CD14-positive monocyte (primary cell): ENCODE data around the gene CALR. TPM values are rescaled to one million over a fixed set of nuclear protein-coding genes. Genes with fewer than 3 reads are reported as not detected.

Source experiments
- DNase-seq, 3 donors: peaks; one replicate each; pipeline ENCODE4 v3.0.0-alpha.2; 2011 to 2022
- H2AFZ ChIP-seq: 2 replicates; pipeline ENCODE4 v1.6.0; 2012; ENCODE audit warnings: mild to moderate bottlenecking, low read depth, low read length, inconsistent platforms; ENCODE audit not compliant: insufficient read depth, poor library complexity, severe bottlenecking
- H3K27ac ChIP-seq, 2 donors: 1 replicate in 1 of 2; 2 replicates in 1 of 2; pipeline ENCODE4 v1.5.1; 2012 to 2013; ENCODE audit warnings: low read length in 2 of 2, control low read depth in 1 of 2, inconsistent platforms in 1 of 2, low read depth in 1 of 2, mild to moderate bottlenecking in 1 of 2
- H3K27me3 ChIP-seq, 2 donors: one replicate each; pipeline versions ENCODE4 v1.6.0 to v1.6.1; 2011 to 2013; ENCODE audit warnings: low read length in 2 of 2; ENCODE audit not compliant: control insufficient read depth in 2 of 2, insufficient read depth in 2 of 2
- H3K36me3 ChIP-seq, 2 donors: replicated peaks in 1 of 2; 1 replicate in 1 of 2; 2 replicates in 1 of 2; pipeline versions ENCODE4 v1.5.1 to v1.6.1; 2012 to 2013; ENCODE audit warnings: low read length in 2 of 2, control low read depth in 1 of 2, inconsistent platforms in 1 of 2, mild to moderate bottlenecking in 1 of 2; ENCODE audit not compliant: insufficient read depth in 2 of 2, control insufficient read depth in 1 of 2
- H3K4me1 ChIP-seq, 2 donors: 1 replicate in 1 of 2; 2 replicates in 1 of 2; pipeline versions ENCODE4 v1.5.1 to v1.6.1; 2012 to 2013; ENCODE audit warnings: low read length in 2 of 2, control low read depth in 1 of 2, inconsistent platforms in 1 of 2, mild to moderate bottlenecking in 1 of 2, moderate library complexity in 1 of 2; ENCODE audit not compliant: insufficient read depth in 2 of 2, control insufficient read depth in 1 of 2
- H3K4me2 ChIP-seq: replicated peaks from 2 replicates; pipeline ENCODE3; 2012; ENCODE audit warnings: low read length, moderate library complexity, mild to moderate bottlenecking; ENCODE audit not compliant: poor library complexity, severe bottlenecking; ENCODE audit errors: extremely low read depth
- H3K4me3 ChIP-seq, 3 experiments: fragments of 200-600 bp in 1 of 3; sonication (generic) in 1 of 3; replicated peaks in 1 of 3; 1 replicate in 2 of 3; 2 replicates in 1 of 3; pipeline ENCODE4 v1.5.1; 2011 to 2013; ENCODE audit warnings: low read length in 3 of 3, mild to moderate bottlenecking in 3 of 3, control low read depth in 2 of 3, low read depth in 2 of 3, inconsistent platforms in 1 of 3, moderate library complexity in 1 of 3
- H3K79me2 ChIP-seq: 2 replicates; pipeline ENCODE4 v1.6.0; 2012; ENCODE audit warnings: mild to moderate bottlenecking, control low read depth, inconsistent platforms, low read length, moderate library complexity; ENCODE audit not compliant: insufficient read depth
- H3K9ac ChIP-seq: 2 replicates; pipeline ENCODE4 v1.6.0; 2017; ENCODE audit warnings: low read length, mild to moderate bottlenecking; ENCODE audit not compliant: insufficient read depth, poor library complexity, severe bottlenecking
- H3K9me3 ChIP-seq, 2 donors: replicated peaks in 1 of 2; 1 replicate in 1 of 2; 2 replicates in 1 of 2; pipeline versions ENCODE4 v1.5.1 to v1.6.1; 2012 to 2013; ENCODE audit warnings: low read length in 2 of 2, control low read depth in 1 of 2; ENCODE audit not compliant: control insufficient read depth in 1 of 2, insufficient read depth in 1 of 2
- H4K20me1 ChIP-seq: 2 replicates; pipeline ENCODE4 v1.6.0; 2012; ENCODE audit warnings: mild to moderate bottlenecking, low read length, control low read depth, moderate library complexity; ENCODE audit not compliant: insufficient read depth
- H3K27ac Mint-ChIP-seq, 7 donors: one replicate each; pipeline ENCODE4 v1.8.0; 2020; ENCODE audit warnings: mild to moderate bottlenecking in 7 of 7, mixed read lengths in 7 of 7, moderate library complexity in 6 of 7, inconsistent platforms in 2 of 7
- H3K27me3 Mint-ChIP-seq, 3 donors: one replicate each; pipeline ENCODE4 v1.8.0; 2021 to 2022; ENCODE audit warnings: low read depth in 3 of 3, mild to moderate bottlenecking in 3 of 3, mixed read lengths in 3 of 3, moderate library complexity in 3 of 3, inconsistent platforms in 1 of 3
- H3K36me3 Mint-ChIP-seq, 2 donors: one replicate each; pipeline ENCODE4 v1.8.0; 2020; ENCODE audit warnings: mixed read lengths in 2 of 2, inconsistent platforms in 1 of 2, mild to moderate bottlenecking in 1 of 2
- H3K4me1 Mint-ChIP-seq: one replicate; pipeline ENCODE4 v1.8.0; 2020; ENCODE audit warnings: mild to moderate bottlenecking, mixed read lengths
- H3K4me3 Mint-ChIP-seq, 2 donors: one replicate each; pipeline ENCODE4 v1.8.0; 2020; ENCODE audit warnings: mild to moderate bottlenecking in 2 of 2, mixed read lengths in 2 of 2, moderate library complexity in 1 of 2
- H3K9me3 Mint-ChIP-seq, 7 donors: one replicate each; pipeline ENCODE4 v1.8.0; 2020 to 2022; ENCODE audit warnings: mixed read lengths in 7 of 7, mild to moderate bottlenecking in 6 of 7, moderate library complexity in 6 of 7, inconsistent platforms in 2 of 7
- CTCF ChIP-seq: fragments of 200-600 bp; IDR thresholded peaks from one replicate; pipeline ENCODE4 v1.8.0; 2022; ENCODE audit warnings: antibody characterized with exemption, mild to moderate bottlenecking
- WGBS: methylation state at CpG from one replicate; pipeline ENCODE4 v1.1.5; 2013; ENCODE audit warnings: missing lambda C conversion rate; ENCODE audit not compliant: insufficient coverage; 5-methylcytosine and 5-hydroxymethylcytosine counted together
- intact Hi-C, 2 donors: fragments of 100-400 bp; cut with micrococcal nuclease; formaldehyde crosslinking; loops; one replicate each; pipeline versions ENCODE4 v1.15.0 to v1.15.1; 2023
- polyA plus RNA-seq, 3 donors: library from polyadenylated mRNA; depleted of rRNA in 1 of 3; unstranded in 2 of 3; stranded (reverse) in 1 of 3; fragments of 300-500 nt in 2 of 3; fragments of >200 nt in 1 of 3; fragmentation: Illumina TruSeq in 2 of 3; gene quantifications; 1 replicate in 2 of 3; 2 replicates in 1 of 3; pipeline ENCODE4 v1.2.3, GENCODE V29; 2012 to 2021

CALR gene
- polyA plus RNA-seq, 3 donors, result 109 to 441 (median 133) TPM

- Mint-ChIP-seq H3K36me3 (peaks cover 0 to 7% of the 10 kb centered on the region in 2 donors), H3K27ac (no peak overlapping the region), H3K4me1 (peaks cover 8% of the 10 kb centered on the region), H3K9me3 (peaks cover 0 to 3% (median 0%) of the 10 kb centered on the region in 7 donors), H3K4me3 (no peak overlapping the region), H3K27me3 (peaks cover 17 to 23% (median 21%) of the 10 kb centered on the region in 3 donors)
- Histone ChIP-seq H3K27me3 (peaks cover 0 to 9% of the 10 kb centered on the region in 2 donors), H3K4me1 (peaks cover 5 to 7% of the 10 kb centered on the region in 2 donors), H3K4me2 (no peak overlapping the region), H3K79me2 (no peaks in the 10 kb centered on the region), H3K27ac (no peak overlapping the region), H3K9me3 (peaks cover 0 to 4% of the 10 kb centered on the region in 2 donors), H3K36me3 (no peaks in the 10 kb centered on the region), H3K4me3 (no peak overlapping the region), H2AFZ (no peak overlapping the region), H4K20me1 (no peaks in the 10 kb centered on the region), H3K9ac (no peak overlapping the region)
- no peak for TF ChIP-seq CTCF
- DNase-seq, result no peak
- WGBS, result 83% methylated on average over 11 of the region's 22 CpGs
- intact Hi-C loops, result no loop called here
Measured at GRCh38 chr19:12990431-12990830, 52.0 kb downstream of the CALR start.

- H3K4me1 Mint-ChIP-seq, result peaks cover 6% of the 10 kb centered on the region
- no peak for DNase-seq
- no peak overlapping the region for H3K4me3 ChIP-seq
- no peak overlapping the region for H3K4me2 ChIP-seq
- peaks cover 17 to 25% (median 21%) of the 10 kb centered on the region in 3 donors for H3K27me3 Mint-ChIP-seq
- no peak overlapping the region for H3K27ac Mint-ChIP-seq
- H3K36me3 Mint-ChIP-seq, result peaks cover 0 to 7% of the 10 kb centered on the region in 2 donors
- H3K9ac ChIP-seq, result no peak overlapping the region
- no peaks in the 10 kb centered on the region for H3K79me2 ChIP-seq
- H2AFZ ChIP-seq, result no peak overlapping the region
- peaks cover 0 to 3% (median 0%) of the 10 kb centered on the region in 7 donors for H3K9me3 Mint-ChIP-seq
- H3K4me3 Mint-ChIP-seq, result no peak overlapping the region
- TF ChIP-seq CTCF, result no peak
- H3K36me3 ChIP-seq, result no peaks in the 10 kb centered on the region
- 91% methylated on average over 3 of the region's 3 CpGs for WGBS
- no peaks in the 10 kb centered on the region for H4K20me1 ChIP-seq
- intact Hi-C loops, result no loop called here
- H3K27ac ChIP-seq, result no peak overlapping the region
- H3K4me1 ChIP-seq, result peaks cover 5 to 7% of the 10 kb centered on the region in 2 donors
- H3K27me3 ChIP-seq, result peaks cover 0 to 9% of the 10 kb centered on the region in 2 donors
- H3K9me3 ChIP-seq, result peaks cover 0 to 4% of the 10 kb centered on the region in 2 donors
Measured at GRCh38 chr19:12990853-12991252, 52.4 kb downstream of the CALR start.
